ENCODE data around the gene ZNF644.
"Not testable (repeated sequence)": the region's sequence is repeated elsewhere in the genome, so short reads cannot be mapped to it uniquely, and the experiment has no call there.

ZNF644 gene

DNA sequence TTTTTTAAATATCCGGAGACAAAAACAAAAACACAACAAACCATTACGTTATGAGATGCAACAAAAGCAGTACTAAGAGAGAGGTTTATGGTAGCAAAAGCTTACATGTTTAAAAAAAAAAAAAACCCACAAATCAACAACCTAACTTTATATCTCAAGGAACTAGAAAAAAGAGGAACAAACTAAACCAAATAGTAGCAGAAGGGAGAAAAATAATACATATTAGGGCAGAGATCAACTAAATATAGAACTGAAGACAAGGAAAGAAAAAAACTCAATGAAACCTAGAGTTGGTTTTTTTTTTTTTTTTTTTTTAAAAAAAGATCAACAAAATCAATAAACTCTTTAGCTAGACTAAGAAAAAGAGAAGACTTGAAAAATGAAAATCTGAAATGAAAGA lies 34.9 kb downstream of the ZNF644 start:
- no peak for DNase-seq (ENCODE audit: low read depth)

DNA sequence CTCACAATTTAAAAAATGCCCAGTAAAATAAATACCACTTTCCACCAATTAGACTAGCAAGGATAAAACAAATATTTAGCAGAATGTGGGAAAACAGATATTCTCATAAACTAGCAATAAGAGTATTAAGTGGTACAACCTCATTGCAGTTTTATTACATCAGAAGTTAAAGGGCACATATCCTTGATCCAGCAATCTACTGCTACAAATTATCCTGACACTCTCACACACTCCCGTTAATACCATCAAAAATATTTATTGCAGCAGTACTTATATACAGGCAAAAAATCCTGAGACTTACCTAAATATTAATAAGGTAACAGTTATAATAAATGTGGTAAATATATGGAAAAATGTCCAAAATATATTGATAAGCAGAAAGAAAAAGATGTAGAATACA lies 44.3 kb downstream of the ZNF644 start:
- no peak for DNase-seq (ENCODE audit: low read depth)

DNA sequence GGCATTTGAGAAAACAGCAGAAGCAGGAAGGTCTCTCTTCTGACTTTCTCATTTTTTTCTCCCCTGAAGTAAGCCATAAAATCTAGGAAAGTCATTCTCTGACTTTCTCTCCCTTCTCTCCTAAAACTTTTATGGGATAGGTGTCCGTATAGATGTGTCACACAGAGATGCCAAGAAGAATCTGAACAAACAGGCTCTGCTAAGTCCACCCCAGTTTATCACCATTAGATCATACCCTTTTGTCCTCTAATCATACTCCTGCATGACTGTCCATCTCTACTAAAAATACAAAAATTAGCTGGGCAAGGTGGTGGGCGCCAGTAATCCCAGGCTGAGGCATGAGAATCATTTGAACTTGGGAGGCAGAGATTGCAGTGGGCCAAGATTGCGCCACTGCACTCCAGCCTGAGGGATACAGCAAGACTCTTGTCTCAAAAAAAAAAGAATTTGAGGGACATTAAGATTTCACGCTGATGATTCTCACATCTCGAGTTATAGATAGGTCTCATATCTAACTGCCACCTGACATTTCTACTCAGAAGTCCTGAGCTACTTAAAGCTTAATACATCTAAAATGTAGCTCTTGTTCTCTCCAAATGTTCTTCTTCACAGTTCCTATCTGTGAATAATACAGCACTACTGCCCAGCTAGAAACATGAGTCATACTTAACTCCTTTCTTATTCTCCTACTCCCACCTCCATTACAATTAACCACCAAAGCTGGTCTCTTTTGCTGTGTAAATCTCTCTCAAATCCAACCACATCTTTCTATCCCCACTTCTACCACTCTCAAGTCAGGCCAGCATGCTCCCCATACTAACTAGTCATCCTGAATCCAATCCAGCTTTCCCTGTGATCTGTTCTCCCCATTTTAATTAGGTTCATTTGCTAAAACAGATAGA lies 47.7 kb downstream of the ZNF644 start:
- DNase-seq (ENCODE audit: low read depth), result no peak

DNA sequence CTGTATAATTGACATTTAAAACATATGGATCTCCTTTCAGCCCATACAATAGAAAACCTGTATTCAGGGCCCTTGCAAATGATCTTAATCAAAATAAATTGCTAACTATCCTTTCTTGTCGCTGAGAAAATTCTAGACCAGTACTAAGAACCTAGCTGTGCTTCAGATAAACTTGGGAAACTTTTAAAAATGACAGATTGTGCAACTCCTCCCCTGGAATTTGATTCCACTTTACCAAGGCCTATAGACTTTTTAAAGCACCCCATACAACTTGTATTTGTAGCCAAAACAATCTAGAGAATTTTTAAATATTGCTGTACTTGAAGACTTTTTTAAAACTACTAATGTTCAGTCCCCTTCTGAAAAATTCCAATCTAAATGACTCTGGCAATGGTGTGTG lies 51.6 kb downstream of the ZNF644 start:
- DNase-seq (ENCODE audit: low read depth), result no peak

DNA sequence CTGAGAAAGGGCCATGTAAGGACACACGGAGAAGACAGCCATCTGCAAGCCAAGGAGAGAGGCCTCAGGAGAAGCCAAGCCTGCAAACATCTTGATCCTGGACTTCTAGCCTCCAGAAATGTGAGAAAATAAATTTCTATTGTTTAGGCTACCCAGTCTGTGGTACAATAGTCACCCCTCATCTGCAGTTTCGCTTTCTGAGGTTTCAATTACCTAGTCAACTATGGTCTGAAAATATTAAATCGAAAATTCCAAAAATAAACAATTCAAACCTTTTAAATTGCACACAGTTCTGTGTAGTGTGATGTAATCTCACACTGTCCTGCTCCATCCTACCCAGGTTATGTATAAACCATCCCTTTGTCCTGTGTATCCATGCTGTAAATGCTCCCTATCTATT lies 52.6 kb downstream of the ZNF644 start:
- no peak for DNase-seq (ENCODE audit: low read depth)

DNA sequence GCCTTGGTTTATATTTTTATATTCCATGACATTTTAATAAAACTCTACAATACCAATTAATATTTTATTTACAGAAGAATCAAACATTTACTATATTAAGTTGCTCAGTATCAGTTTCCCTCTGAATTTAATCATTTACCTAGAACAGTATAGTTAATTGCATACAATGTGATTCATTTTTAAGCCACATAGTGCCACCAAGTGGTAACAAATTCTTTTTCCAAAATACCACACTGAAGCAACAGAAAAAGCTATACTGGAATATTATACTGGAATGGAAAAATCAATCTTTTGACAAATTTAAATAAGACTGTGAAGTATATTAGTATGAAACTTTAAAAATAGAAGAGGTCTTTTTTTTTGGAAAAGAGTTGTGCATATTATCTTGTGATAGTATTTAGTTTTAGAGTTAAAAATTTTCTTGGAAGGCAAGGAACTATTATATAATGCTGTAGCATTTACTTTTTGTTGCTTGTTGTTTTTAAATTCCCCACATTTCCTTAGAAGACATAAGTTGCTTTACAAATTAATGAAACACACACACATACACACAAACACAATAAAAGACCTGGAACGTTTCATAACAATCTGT lies 57.3 kb downstream of the ZNF644 start:
- DNase-seq (ENCODE audit: low read depth), result no peak

DNA sequence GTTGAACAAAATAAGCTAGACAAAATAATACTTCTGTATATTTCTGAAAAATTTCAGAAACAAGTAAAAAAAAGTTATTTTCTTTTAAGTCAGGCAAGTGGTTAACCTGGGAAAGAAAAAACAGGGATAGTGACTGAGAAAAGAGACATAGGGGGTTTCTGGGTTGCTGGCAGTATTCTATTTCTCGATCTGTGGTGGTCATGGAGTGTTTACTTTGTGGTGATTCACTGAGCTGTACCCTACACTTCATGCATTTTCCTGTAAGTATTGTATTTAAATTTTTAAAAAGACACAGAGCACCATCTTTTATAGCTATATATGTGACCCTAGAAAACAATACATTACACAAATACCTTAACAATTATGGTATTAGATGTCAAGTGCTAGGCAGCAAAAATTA lies 58.2 kb downstream of the ZNF644 start:
- DNase-seq (ENCODE audit: low read depth), result no peak

DNA sequence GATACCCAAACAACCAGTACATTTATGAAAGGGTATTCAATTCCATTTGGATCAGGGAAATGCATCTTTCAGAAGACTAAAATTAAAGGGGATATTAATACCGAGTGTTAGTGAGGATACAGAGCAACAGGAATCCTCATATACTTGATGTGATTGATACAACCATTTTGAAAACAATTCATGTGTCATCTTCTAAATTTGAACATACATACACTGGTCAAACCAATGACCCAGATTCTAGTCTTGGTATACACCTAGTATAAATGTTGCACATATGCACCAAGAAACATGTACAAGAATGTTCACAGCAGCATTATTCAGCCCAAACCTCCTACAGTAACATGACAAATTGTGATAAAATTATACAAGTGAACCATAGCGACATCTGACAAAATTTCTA lies 58.6 kb downstream of the ZNF644 start:
- no peak for DNase-seq (ENCODE audit: low read depth)

DNA sequence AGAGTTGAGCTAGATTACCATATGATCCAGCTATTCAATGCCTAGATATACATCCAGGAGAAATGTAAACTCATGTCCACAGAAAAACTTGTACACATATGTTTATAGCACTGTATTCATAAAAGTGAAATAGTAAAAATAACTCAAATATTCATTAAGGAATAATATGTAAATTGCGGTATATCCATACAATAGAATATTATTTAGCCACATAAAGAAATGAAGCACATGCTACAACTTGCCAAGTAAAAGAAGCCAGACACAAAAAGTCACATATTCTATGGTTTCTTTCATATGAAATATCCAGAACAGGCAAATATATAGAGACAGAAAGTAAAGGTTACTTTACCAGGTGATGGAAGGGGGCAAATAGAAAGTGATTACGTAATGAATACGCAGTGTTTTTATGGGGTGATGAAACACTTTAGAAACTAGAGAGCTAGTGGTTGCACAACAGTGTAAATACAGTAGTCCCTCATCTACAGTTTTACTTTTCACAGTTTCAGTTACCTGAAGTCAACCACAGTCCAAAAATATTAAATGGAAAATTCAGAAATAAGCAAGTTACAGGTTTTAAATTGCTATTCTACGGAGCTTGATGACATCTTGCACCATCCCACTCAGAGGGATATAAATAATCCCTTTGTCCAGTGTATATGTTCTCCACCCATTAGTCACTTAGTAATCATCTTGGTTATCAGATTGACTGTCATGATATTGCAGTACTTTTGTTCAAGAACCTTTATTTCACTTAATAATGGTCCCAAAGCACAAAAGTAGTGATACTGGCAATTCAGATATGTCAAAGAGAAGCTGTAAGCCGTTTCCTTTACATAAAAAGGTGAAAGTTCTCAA lies 62.3 kb downstream of the ZNF644 start:
- no peak for DNase-seq (ENCODE audit: low read depth)

DNA sequence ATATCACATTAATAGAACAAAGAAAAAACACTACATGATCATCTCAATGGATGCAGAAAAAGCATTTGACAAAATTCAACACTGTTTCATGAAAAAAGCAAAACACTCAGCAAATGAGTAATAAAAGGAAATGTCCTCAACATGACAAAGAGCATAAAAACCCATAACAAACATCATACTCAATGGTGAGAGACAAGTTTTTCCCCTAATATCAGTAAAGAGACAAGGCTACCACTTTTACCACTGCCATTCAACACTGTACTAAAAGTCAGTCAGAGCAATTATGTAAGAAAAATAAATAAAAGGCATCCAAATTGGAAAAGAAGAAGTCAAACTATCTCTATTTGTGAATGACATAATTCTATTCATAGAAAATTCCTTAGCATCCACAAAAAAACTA lies 64.3 kb downstream of the ZNF644 start:
- DNase-seq (ENCODE audit: low read depth), result no peak

DNA sequence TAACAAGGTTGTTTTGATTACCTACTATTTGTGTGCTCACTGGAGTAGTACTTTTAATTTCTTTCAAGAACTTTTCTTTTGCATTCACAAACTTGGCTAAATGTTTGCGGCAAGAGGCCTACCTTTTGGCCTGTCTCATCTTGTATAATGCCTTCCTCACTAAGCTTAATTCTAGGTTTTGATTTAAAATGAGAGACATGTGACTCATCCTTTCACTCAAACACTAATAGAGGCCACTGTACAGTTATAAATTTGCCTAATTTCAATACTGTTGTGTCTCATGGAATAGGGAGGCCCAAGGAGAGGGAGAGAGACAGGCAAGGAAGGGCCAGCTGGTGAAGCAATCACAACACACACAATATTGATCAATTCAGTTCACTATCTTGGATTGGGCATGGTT lies 66.1 kb downstream of the ZNF644 start:
- DNase-seq (ENCODE audit: low read depth), result no peak

DNA sequence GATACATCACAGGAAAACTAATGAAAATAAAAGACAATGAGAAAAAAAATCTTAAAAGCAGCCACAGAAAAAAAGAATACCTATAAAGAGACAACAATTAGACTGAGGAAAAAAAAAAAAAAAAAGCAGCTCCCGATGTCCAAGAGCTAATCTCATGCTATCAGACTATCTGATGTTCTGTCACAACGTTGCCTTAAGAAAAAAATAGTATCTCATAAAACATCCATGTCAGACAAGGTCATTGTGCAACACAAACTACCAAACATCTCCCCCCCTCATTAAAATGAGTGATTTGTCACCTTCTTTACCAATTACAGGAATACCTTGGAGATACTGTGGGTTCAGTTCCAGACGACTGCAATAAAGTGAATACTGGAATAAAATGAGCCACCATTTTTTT lies 68.9 kb downstream of the ZNF644 start:
- no peak for DNase-seq (ENCODE audit: low read depth)

DNA sequence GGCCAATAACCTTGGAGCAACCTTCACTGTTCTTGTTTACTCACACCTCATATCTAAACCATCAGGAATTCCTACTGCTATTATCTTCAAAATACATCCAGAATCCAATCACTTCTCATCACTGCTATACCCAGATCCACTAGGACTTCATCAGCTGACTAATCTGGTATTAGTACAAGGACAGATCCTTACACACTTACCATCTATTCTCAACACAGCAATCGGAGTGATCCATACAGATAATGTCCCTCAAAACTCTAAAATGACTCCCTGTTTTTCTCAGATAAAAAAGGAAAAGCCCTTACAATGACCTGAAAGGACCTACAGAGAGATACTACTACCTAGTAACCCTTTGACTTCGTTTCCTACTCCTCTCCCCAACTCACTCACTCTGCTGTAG lies 70.8 kb downstream of the ZNF644 start:
- no peak for DNase-seq (ENCODE audit: low read depth)

DNA sequence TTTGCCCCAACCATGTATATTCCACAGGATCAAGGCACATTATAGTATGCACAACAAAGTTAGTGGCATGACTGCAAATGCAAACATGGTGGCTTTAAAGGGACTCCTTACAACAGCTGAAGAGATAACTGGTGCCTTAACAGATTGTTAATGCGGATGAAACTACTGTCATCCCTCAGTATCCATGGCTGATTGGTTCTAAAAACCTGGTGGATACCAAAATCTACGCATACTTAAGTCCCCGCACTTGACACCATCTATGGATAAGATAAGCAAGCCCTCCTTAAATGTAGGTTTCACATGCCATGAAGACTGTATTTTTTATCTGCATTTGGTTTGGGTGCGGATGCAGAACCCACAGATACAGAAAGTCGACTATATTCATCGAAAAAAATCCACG lies 73.5 kb downstream of the ZNF644 start:
- DNase-seq (ENCODE audit: low read depth), result no peak

DNA sequence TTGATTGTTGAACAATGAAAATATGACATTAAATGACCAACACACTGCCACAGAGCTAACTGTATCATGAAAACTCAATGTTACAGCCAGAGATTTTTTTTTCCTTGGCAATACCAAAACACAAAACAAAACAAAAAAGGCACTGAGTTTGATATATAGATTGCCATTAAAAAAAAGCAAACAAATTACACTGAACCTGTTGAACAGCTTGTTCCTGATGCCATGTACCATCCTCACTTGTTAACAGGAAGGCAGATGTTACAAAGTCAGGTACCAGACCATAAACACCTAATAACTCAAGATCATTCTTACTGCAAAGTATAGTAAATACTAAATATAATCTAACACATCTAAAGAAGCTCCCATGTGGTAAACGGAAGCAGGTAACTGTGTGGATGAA lies 75.2 kb downstream of the ZNF644 start:
- DNase-seq (ENCODE audit: low read depth), result no peak

DNA sequence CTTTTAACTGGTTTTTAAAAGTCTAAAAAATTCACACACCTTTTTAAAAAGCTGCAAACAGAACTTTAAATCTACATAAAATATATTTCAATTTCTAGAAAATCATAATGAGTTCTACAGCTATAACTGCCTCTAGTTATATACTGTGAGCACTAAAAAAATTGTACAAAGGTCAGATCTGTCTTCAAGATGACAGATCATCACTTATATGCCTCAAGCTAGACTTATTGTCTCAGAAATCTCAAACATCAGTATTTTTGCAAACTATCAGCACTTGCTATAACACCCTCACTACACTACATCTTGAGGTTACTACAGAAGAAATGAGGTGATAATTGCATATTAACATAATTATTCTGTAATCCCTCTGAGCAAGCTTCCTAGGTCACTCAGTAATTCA lies 76.5 kb downstream of the ZNF644 start:
- DNase-seq (ENCODE audit: low read depth), result no peak

DNA sequence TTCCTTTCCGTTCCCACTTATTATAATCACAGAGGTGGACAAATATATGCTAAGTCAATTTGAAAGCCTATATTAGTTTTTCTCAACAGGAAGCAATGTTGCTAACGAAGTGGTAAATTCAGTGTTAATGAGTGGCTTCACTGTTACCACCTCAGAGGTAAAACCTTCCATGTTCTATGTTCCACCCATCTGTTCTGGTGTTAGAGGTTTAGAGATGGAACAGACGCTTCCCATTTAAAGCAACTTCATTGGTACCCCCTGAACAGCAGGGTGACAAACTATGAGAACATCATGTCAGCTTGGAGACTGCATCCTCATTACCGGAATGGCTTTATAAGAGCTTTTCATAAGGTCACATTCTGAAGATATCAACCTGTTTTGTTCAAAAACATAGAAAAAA lies 77.9 kb downstream of the ZNF644 start:
- no peak for DNase-seq (ENCODE audit: low read depth)

DNA sequence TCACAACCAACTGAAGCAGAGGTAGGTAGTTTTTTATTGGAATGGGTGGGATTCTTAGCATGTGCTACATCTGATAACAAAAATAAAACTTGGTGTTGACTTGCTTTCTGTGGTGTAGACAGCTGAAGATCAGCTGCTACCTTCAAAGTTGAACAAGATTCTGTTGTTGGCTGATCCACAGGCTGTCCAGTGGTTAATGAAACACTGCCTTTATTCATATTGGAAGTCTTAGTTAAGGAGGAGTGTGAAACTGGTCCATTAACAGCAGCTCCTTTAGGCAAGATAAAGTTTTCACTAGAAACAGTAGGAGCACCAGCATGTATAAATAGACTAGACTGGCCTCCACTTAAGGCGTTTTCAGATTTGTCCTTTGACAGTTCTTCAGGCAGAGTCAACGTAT lies 81.1 kb downstream of the ZNF644 start:
- DNase-seq (ENCODE audit: low read depth), result no peak

DNA sequence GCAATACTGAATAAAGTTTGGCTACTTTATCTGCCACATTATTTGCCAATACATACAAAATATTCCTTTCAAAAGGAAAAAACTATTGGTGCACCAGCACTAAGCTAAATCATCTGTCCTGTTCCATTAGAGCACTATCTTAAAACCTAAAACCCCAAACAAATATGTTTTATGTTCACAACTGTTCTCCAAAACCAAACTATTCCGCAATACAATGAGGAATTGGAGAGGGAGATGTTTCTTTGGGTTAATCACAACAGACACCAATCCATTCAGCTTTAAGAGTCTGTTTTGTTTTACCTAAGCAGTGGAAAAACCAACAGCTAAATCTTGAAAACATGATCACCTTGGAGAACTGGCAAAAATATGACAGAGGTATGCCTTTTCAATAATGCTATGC lies 85.1 kb downstream of the ZNF644 start:
- DNase-seq (ENCODE audit: low read depth), result no peak

DNA sequence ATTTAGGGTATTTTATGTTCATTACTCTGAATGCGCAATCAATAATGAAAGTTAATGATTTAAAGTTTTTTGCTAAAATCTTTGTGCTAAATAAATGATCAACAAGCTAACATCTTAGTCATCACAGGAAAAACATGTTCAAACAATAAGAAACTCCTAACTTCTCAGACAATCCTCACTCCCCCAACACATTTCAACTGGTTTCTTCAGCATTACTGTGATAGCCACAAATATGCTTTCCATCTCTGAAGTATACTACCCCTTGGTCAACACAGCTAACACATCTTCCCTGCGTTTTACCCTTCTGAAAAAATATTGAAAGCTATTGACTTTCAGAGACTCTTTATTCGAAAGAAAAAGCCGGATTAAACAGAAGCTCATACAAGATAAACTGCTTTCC lies 85.8 kb downstream of the ZNF644 start:
- no peak for DNase-seq (ENCODE audit: low read depth)

DNA sequence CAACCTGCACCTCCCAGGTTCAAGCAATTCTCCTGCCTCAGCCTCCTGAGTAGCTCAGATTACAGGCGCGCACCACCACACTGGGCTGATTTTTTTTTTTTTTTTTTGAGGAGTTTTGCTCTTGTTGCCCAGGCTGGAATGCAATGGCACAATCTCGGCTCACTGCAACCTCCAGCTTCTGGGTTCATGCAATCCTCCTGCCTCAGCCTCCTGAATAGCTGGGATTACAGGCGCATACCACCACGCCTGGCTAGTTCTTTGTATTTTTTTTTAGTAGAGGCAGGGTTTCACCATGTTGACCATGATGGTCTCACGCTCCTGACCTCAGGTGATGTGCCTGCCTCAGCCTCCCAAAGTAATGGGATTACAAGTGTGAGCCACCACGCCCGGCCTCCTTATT lies 93.6 kb downstream of the ZNF644 start:
- not testable (repeated sequence) for DNase-seq (ENCODE audit: low read depth)

DNA sequence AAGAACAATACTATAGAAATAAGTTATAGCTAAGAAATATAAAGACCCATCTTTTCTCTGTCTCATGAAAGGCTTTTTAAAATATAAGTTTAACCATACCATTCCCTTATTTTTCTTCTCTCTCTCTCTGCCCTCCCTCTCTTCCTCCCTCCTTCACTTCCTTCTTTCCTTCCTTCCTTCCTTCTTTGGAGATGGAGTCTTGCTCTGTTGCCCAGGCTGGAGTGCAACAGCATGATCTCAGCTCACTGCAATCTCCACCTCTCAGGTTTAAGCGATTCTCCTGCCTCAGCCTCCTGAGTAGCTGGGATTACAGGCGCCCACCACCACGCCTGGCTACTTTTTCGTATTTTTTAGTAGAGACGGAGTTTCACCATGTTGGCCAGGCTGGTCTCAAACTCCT lies 94.2 kb downstream of the ZNF644 start:
- DNase-seq (ENCODE audit: low read depth), result not testable (repeated sequence)

DNA sequence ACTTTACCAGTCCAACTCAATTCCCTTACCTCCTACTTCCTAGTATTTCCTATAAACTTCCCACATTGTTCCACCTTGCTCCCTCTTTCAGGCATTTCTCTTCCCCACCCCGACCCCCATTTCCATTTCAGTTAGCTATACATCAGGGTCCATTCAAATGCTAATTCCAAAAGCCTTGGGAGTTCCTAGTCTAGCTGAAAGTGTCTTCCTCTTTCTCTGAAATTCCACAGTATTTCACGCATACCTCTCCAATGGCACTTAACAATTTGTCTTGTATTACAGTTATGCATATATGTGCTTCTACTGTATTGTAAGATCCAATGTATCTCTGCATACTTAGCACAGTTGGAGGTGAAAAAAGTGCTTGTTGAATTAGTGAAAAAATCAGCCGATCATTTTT lies 94.9 kb downstream of the ZNF644 start:
- DNase-seq (ENCODE audit: low read depth), result no peak

Data from activated T-cell treated with anti-CD3 and anti-CD28 coated beads for 24 hours (primary cell).